Measurements from ENCODE around the gene GALC.

GALC gene

GRCh38 chr14:87975636-87976035 is 17.3 kb downstream of the GALC start:
- Histone ChIP-seq H3K9me2 (replicated peaks; ENCODE audit: low read depth, low read length) (no peaks in the 10 kb centered on the region), H3K27me3 (ENCODE audit: insufficient read depth, low read length, poor library complexity, severe bottlenecking) (no peaks in the 10 kb centered on the region), H2AFZ (ENCODE audit: low read length) (no peak overlapping the region), H3K9ac (ENCODE audit: low read depth, low read length, poor library complexity, severe bottlenecking) (no peak overlapping the region), H3K4me1 (ENCODE audit: insufficient read depth, low read length, poor library complexity, severe bottlenecking) (peaks cover 5% of the 10 kb centered on the region), H3K4me2 (ENCODE audit: low read depth, low read length, poor library complexity, severe bottlenecking) (no peak overlapping the region), H3F3A (ENCODE audit: low read depth) (no peaks in the 10 kb centered on the region), H3K79me2 (ENCODE audit: insufficient read depth, low read length) (no peaks in the 10 kb centered on the region), H3K36me3 (ENCODE audit: insufficient read depth, low read length) (peaks cover under 1% of the 10 kb centered on the region; the same call in 1 of the 2 replicates), H3K4me3 (ENCODE audit: low read length, poor library complexity, severe bottlenecking) (no peak overlapping the region), H3K9me3 (ENCODE audit: insufficient read depth, low read depth, low read length) (no peaks in the 10 kb centered on the region), H4K20me1 (ENCODE audit: insufficient read depth, low read length, poor library complexity, severe bottlenecking) (no peaks in the 10 kb centered on the region)
- TF ChIP-seq, protein P1, sequence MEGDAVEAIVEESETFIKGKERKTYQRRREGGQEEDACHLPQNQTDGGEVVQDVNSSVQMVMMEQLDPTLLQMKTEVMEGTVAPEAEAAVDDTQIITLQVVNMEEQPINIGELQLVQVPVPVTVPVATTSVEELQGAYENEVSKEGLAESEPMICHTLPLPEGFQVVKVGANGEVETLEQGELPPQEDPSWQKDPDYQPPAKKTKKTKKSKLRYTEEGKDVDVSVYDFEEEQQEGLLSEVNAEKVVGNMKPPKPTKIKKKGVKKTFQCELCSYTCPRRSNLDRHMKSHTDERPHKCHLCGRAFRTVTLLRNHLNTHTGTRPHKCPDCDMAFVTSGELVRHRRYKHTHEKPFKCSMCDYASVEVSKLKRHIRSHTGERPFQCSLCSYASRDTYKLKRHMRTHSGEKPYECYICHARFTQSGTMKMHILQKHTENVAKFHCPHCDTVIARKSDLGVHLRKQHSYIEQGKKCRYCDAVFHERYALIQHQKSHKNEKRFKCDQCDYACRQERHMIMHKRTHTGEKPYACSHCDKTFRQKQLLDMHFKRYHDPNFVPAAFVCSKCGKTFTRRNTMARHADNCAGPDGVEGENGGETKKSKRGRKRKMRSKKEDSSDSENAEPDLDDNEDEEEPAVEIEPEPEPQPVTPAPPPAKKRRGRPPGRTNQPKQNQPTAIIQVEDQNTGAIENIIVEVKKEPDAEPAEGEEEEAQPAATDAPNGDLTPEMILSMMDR (conservative IDR thresholded peaks at IDR 0.05; ENCODE audit: low read length): no peak
- TF ChIP-seq EZH2phosphoT487 (IDR thresholded peaks at IDR 0.05; ENCODE audit: borderline replicate concordance): no peak

DNA sequence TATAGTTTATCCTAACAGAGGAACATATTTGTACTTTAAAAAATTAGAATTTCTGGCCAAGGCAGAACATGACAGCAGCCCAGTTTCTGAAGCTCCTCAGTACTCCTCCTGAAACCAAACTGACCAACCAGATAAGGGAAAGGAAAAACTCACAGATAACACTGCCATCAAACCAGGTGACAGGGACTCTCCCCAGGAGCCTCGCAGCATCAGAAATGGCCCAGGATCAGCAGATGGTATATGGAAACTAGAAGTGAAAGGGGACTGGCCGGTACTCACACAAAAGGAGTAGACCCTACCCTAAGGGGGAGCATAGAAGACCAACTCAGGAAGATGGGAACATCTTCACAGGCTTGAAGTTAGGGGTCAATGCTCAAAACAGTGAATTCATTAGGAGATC is 22.0 kb downstream of the GALC start:
- Histone ChIP-seq H3K27me3 (ENCODE audit: insufficient read depth, low read length, poor library complexity, severe bottlenecking) (no peaks in the 10 kb centered on the region), H3K36me3 (ENCODE audit: insufficient read depth, low read length) (peaks cover 12% of the 10 kb centered on the region; the same call in 1 of the 2 replicates), H3K9me2 (replicated peaks; ENCODE audit: low read depth, low read length) (no peaks in the 10 kb centered on the region), H3K9me3 (ENCODE audit: insufficient read depth, low read depth, low read length) (no peaks in the 10 kb centered on the region), H3K4me3 (ENCODE audit: low read length, poor library complexity, severe bottlenecking) (no peak overlapping the region), H2AFZ (ENCODE audit: low read length) (no peak overlapping the region), H4K20me1 (ENCODE audit: insufficient read depth, low read length, poor library complexity, severe bottlenecking) (no peaks in the 10 kb centered on the region), H3K4me2 (ENCODE audit: low read depth, low read length, poor library complexity, severe bottlenecking) (no peak overlapping the region), H3K9ac (ENCODE audit: low read depth, low read length, poor library complexity, severe bottlenecking) (no peak overlapping the region), H3F3A (ENCODE audit: low read depth) (no peaks in the 10 kb centered on the region), H3K4me1 (ENCODE audit: insufficient read depth, low read length, poor library complexity, severe bottlenecking) (peaks cover 7% of the 10 kb centered on the region), H3K79me2 (ENCODE audit: insufficient read depth, low read length) (no peaks in the 10 kb centered on the region)
- TF ChIP-seq, protein P1 (conservative IDR thresholded peaks at IDR 0.05; ENCODE audit: low read length): no peak
- TF ChIP-seq EZH2phosphoT487 (IDR thresholded peaks at IDR 0.05; ENCODE audit: borderline replicate concordance): no peak

GRCh38 chr14:87967496-87967895 is 25.5 kb downstream of the GALC start:
- H3K4me1 ChIP-seq (ENCODE audit: insufficient read depth, low read length, poor library complexity, severe bottlenecking): peaks cover 10% of the 10 kb centered on the region
- no peak overlapping the region for H3K4me2 ChIP-seq (ENCODE audit: low read depth, low read length, poor library complexity, severe bottlenecking)
- H3K4me3 ChIP-seq (ENCODE audit: low read length, poor library complexity, severe bottlenecking): no peak overlapping the region
- TF ChIP-seq EZH2phosphoT487 (IDR thresholded peaks at IDR 0.05; ENCODE audit: borderline replicate concordance): no peak
- TF ChIP-seq, protein P1 (conservative IDR thresholded peaks at IDR 0.05; ENCODE audit: low read length): no peak
- H3K9me3 ChIP-seq (ENCODE audit: insufficient read depth, low read depth, low read length): no peaks in the 10 kb centered on the region
- H3K9ac ChIP-seq (ENCODE audit: low read depth, low read length, poor library complexity, severe bottlenecking): no peak overlapping the region
- H3K36me3 ChIP-seq (ENCODE audit: insufficient read depth, low read length): peaks cover 17% of the 10 kb centered on the region; the same call in 1 of the 2 replicates
- H3K79me2 ChIP-seq (ENCODE audit: insufficient read depth, low read length): no peaks in the 10 kb centered on the region
- H3K9me2 ChIP-seq (replicated peaks; ENCODE audit: low read depth, low read length): no peaks in the 10 kb centered on the region
- H3K27me3 ChIP-seq (ENCODE audit: insufficient read depth, low read length, poor library complexity, severe bottlenecking): no peaks in the 10 kb centered on the region
- H4K20me1 ChIP-seq (ENCODE audit: insufficient read depth, low read length, poor library complexity, severe bottlenecking): no peaks in the 10 kb centered on the region
- H2AFZ ChIP-seq (ENCODE audit: low read length): no peak overlapping the region
- H3F3A ChIP-seq (ENCODE audit: low read depth): no peaks in the 10 kb centered on the region
